SW 1271 (cell line): ENCODE measurements around the gene MTHFD2L.
A peak's percentile ranks its signal among the peaks of the same experiment; 100 is the strongest.

Source experiments
- DNase-seq, 2 experiments: peaks; one replicate each; lab custom pipeline; 2025; lab: John Stamatoyannopoulos, UW

MTHFD2L gene

DNA sequence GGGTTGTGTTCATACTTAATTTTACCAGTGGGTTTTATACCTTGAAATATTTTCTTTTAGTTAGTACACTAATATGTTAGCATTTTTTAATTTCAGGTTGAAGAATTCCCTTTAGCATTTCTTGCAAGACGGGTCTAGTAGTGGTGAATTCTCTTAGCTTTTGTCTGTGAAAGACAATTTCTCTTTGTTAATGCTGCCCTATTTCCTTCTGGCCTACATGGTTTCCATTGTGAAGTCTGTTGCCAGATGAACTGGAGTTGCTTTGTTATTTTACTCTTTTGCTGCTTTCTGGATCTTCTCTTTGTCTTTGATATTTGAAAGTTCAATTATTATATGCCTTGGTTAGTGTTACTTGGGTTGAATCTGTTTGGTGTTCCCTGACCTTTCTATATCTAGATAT lies 25.0 kb upstream of the MTHFD2L start:
- DNase-seq = no peak

DNA sequence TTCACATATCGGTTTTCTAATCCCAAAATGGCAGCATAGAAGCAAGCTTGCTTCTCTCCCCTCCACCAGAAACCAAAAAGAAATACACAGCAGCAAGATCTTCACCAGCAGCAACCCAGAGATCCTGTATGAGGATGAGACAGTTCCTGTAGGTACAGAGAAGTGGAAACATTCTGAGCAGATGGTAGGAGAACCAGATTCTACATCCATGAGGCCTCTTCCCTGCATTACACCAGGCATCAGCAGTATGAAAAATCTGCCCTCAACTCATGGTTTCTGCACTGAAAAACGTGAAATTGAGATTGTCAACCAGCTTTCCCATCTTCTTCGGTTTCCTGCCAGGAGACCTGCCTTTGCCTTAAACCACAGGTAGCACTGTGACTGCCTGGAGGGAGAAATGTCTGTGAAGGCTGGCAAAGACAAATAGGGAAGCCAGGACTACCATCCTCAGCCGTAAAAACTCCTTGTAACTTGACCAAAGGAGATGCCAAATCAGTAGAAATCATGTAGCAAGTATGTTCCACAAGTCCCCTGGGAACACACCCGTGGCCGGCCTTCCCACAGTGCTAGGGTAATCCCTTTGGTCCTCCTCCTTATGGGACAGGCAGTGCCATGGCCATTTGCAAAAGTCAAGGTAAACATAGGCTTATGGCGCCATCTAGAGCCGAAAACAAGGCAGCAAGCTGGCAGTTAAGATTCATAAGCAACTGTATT lies 24.0 kb upstream of the MTHFD2L start:
- DNase-seq = peak; percentile 2 to 57

DNA sequence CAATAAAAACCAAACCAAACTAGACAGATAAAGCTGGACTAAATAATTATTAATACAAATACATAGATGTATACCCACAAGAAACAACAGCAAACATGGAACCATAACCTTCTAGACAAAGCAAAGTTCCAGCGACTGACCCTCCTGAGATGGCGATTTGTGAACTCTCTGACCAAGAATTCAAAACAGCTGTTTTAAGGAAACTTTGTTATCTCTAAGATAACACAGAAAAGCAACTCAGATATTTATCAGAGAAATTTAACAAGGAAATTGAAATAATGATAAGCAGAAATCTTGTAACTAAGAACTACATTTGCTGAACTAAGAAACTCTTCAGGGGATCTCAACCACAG lies 23.4 kb upstream of the MTHFD2L start:
- no peak for DNase-seq

DNA sequence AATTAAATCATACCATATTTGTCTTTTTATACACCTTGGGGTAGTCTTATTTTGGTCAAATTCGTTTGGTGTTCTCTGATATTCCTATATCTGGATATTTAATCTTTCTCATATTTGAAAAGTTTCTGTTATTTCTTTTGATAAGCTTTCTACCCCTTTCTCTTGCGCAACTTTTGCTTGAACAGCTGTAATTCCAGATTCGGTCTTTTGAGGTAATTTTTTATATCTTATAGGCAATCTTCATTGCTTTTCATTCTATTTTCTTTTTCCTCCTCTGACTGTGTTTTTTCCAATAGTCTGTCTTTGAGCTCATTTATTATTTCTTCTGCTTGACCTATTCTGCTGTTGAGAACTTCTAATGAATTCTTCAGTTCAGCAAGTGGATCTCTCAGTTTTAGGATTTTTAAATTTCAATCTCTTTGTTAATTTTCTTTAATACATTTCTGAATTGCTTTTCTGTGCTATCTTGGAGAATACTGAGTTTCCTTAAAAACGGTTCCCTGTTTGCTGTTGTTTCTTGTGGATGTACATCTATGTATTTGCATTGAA lies 11.3 kb upstream of the MTHFD2L start:
- DNase-seq = no peak

DNA sequence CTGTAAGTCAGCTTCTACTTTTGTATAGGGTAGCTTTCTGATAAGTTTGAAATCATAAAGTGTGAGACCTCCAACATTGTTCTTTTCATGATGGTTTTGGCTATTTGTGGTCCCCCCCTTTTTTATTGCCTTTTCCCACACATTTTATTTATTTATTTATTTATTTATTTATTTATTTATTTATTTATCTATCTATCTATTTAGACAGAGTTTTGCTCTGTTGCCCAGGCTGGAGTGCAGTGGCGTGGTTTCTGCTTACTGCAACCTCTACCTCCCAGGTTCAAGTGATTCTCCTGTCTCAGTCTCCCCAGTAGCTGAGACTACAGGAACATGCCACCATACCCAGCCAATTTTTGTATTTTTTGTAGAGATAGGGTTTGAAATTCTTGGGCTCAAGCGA lies 9.7 kb upstream of the MTHFD2L start:
- DNase-seq = no peak

DNA sequence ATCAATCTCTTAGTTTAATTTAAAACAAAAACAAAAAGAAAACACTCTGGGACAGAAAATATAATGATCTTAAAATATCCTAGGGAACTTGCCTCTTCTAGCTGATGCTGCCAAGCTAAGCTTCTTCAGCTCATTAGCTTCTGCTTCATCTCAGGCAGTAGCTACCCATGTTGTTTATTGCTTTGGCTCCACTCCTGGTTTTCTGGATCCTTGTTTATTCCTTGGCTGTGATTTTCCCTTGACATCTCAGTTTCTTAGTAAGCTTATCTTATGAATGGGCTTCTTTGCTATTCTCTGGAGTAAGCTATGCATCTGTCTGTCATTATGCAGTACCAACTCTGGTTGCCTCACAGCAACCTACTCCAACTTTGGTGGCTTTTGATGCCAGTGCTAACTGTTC lies 5.1 kb upstream of the MTHFD2L start:
- no peak for DNase-seq

DNA sequence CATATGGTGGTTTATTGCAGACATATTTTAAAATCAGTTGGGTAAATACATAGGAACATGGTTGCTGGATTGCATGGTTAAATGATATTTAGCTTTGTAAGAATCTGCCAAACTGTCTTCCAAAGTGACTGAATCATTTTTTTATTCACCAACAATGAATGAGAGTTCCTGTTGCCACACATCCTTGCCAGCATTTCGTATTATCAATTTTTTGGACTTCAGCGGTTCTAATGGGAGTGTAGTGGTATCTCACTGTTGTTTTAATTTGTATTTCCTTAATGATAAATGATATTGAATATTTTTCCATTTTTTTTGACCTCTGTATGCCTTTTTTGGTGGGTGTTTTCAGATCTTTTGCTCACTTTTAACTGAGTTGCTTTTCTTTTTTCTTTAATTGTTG lies 1.4 kb upstream of the MTHFD2L start:
- no peak for DNase-seq

DNA sequence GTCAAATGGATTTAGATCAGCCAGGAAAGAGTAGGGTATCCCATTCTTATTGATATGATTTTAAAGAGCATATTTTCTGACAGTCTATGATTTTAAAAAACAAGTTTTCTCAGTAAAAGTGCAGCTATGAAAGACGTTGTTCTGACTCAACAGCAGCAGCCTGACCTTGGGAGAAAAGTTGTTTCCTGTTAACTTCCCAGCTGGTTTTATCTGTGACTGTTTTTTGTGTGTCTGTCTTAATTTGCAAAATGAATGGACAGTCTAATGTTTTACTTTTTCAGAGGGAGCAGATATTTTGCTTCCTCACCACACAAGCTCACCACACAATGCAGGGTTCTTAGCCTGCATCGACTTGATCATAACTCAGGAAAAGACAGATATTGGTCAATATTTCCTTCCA lies 764 bp upstream of the MTHFD2L start:
- DNase-seq = peak in 1 of 2 experiments; percentile 14

DNA sequence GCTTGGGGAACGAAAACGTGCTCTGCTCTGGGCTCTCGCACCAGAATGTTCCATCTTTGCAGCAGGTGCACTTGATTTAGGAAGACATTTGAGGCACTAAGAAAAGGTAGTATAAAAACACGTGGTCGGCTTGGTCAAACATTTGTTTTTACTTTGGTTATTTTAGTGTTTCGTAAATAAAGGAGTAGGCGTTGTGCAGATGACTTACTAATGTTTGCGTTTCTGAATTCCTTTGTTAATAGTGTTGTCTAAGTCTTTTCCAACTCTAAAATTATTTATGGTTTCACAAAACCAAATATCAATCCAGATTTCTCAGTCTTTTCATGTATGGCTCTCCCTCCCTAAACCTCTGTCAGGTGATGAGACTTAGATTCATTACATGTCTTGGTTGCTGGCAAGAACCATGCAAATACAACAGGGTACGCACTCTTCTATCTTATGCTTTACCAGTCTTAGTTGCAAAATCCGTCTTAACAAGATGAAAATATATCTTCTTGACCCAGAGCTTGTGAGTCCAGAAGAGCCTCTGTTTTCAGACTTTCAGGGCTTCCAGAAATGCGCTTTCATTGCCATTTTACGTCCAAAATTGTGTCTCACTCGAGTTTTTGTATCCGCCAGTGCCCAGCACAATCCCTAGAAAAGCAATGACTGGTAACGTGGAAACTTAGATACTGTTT lies 686 bp downstream of the MTHFD2L start:
- DNase-seq = no peak

DNA sequence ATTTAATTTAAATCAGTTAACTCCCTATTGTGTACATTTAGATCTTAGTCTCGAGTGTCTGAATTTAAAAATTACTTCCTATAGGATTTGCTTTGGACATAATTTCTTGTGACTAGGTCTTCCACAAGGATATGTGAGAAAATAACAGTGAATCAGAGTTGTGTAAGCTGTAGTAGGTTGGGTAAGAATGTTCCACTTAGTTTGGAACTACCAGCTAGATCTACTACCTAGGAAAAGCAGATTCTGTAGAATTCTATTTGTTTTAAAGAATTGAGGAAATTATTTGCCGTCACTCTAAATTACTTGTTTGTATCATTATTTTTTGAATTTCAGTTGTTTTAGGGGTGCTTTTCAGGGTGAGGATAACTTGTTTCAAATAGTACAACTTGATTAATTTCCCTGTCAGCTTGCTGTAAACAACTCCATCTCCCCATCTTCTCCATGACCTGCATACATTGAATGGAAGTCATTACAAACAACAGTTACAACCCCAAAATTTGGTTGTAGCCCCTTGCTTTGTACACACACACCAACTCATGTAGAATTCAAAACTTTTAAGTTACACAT lies 1.3 kb downstream of the MTHFD2L start:
- no peak for DNase-seq

DNA sequence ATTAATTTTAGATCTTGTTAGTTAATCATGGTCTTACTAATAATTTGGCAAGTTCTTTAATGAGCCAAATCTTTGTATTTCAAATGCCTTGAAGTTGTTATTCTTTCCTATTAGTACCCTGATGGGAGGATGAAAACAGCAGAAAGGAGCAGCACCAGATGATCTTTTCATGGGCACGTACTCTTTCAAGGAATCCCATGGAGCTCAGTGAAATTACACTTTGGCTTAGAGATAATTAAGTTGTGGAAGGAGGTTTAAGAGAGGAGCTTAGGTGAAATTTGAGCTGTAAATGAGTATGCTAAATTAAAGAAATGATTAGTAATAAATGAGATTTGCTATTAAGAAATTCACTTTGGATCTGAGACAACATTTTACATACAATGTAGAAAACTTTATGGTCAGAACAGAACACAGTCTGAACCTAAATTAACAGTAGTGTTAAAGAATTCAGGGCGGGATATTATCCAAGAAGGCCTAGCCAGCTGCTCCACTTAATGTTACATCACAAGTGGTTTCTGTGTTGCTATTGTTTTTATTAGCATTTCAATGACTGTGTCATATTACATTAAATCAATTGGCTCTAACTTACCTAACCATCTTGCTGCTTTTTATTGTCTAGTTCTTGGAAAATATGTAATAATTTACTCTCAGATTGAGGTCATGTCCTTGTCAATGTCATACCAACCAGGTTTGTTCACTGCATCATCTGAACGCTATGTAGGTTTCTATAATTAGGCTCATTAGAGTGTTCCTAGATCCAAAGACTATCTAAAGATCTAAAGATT lies 3.9 kb downstream of the MTHFD2L start:
- no peak for DNase-seq

DNA sequence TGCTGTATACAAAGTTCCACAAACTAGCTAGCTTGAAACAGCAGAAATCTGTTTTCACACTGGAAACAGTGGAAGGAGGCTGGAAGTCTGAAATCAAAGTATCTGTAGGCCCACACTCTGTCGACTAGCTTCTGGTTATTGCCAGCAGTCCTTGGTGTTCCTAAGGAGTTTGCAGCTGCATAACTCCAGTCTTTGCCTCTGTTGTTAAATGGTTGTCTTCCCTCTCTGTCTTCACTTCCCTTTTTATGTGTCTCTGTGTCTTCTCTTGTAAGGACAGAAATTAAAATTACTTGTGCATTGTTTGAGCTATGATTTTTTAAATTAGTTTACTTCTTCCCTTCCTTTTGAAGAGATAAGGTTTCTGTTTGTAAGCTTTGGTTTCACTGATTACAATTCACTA lies 8.2 kb downstream of the MTHFD2L start:
- no peak for DNase-seq

DNA sequence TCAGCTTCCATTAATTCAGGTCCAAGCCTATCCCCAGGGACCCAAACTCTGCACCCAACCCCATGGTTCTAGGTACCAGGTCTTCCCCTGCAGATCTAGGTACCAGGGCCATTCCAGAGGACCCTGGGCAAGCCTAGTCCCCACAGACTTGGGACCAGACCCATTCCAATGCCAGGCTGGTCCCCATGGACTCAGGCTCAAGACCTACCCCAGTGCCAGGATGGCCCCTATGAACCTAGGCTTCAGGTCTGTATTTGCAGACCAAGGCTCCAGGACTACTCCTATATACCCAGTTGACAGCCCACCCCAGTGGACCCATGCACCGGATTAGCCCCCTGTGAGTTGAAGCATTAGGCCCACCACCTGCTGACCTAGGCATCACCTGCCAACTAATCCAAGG lies 8.9 kb downstream of the MTHFD2L start:
- DNase-seq = no peak

DNA sequence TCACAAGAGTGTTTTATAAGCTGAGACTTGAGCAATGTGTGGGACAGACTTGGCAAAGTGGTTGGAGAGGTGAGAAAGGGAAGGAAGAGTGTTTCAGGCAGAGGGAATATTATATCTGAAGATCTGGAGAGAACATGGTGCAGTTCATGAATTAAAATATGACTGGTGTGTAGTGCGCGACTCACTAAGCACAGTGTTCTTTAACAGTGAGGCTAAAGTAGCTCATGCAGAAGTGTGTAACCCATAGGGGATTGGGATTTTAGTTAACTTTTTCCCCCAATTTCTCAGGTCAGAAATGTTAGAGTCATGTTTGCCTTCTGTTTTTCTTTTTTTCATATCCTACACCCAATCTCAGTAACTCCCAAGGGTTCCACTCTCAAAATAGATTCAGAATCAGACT lies 9.7 kb downstream of the MTHFD2L start:
- DNase-seq = no peak

DNA sequence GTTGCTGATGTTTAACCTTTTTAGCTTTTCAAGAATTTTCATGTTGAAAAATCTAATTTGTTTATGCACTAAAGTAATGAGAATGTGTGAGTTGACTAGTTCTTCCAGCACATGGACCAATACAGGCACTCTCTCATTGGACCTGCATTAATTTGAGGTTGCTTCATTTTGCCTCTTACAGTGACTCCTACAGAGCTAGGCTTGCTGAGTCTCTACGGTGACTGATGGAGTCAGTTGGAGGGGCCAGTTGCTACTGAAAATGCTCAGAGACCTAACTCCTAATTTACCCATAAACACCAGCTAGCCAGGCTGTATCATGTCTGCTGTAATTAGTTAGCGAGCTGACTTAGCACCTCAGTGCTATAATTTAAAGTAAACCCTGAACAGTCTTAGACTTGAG lies 10.9 kb downstream of the MTHFD2L start:
- no peak for DNase-seq

DNA sequence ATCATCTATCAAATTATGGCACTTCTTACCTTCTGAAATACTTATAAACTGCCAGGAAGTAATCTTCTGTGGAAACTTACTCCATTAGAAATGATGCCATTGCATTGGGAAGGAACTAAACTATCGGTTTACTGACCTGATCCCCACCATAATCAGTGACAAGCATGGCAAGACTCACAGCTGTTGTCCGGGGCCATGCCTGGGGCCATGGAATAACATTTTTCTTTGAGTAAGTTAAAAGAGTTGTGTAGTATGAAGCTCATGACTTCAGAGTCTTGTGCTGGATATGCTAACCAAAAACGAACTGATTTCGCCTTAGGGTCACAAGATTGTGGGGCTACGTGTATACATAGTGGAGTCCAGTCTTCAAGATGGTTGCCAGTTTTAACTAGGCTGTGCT lies 15.4 kb downstream of the MTHFD2L start:
- no peak for DNase-seq

DNA sequence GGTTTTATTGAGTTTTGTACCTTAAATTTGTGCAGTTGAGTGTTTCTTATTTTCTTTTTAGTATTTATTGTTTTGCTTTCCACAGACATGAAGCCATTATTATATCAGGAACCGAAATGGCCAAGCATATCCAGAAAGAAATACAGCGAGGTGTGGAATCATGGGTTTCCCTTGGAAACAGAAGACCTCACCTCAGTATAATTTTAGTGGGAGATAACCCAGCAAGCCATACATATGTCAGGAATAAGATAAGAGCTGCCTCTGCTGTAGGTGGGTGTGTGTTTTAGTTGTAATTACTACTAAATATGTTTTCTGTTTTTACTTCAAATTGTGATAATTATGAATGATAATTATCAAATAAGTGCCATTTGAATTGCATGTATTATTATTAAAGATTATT lies 16.5 kb downstream of the MTHFD2L start:
- DNase-seq = no peak

DNA sequence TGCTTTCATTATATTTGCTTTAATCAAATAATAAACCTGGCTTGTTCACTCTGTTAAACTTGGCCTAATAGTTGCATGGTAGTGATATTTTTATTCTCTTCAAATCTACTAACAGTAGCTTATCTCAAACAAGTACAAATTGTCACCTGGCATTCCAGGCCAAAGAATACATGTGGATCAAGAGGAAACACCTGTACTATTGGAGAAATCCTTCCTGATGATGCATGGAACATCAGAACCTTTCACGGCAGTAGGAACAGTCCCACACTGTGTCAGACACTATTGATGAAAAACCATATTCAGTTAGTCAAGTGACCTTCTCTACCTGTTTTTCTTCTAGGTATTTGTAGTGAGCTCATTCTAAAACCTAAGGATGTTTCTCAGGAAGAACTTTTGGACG lies 17.0 kb downstream of the MTHFD2L start:
- no peak for DNase-seq

DNA sequence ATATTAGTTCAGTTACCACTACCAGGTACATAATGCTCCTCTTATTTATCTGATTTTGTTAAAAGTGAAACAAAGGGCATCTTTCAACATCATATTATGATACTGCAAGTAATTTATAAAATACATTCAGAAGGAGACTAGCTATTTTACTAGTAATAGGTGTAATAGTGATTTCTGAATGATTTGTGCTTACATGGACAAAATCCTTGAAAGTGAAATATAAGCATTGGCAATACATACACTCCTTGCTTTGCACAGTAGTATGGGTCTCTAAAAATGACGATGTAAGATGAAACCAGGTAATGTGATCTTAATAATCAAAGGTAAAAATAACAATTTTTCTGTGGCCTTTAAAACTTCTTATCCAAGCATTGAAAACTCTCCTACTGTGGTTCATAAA lies 17.5 kb downstream of the MTHFD2L start:
- no peak for DNase-seq

DNA sequence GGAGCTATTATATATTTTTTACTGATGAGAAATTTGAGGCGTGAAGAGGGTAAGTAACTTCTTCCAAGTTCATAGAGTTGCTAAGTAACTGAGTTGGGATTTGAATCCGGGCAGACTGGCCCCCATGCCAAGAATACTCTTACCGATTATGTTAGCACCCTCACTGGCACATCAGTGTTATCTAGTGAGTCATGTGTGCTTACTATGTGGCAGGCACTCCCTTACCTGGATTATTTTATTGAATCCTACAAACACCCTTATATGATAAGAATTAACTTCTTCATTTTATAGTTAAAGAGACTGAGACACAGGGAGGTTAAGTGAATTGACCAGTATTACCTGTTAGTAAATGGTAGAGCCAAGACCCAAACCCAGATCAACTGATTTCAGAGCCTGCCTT lies 20.9 kb downstream of the MTHFD2L start:
- no peak for DNase-seq

DNA sequence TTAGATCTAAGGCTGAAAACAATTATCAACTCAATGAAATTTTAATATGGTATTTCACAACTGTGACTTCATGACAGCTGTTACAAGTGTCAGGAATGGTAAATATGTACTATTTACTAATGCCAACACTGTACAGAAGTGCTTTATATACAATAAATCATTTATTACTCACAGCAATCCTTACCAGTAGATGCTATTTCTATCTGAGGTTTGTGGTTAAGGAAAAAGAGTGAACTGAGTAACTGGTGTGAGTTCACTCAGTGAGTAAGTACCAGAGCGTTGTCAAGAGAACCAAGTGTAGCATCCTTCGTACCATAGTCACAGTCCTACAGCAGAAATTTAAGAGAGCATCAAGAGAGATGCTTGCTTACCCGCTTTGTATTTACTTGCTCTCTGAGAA lies 23.3 kb downstream of the MTHFD2L start:
- DNase-seq = no peak

DNA sequence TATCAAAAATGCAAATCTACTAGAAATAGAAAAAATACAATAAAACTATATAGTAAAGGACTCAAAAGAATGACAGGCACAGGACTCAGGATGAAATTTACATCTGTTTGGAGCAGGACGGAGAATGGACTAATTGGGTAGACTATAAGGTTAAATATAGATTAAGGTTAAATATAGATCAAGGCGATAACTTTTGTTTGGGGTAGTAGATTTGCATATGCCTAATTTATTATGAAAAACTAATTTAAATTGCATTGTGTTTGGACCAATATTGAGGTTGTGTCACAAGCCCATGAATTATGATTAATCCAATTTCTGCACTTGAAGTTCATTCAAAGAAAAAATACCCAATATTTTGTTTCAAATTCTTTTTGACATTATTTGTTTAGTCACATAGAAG lies 31.0 kb downstream of the MTHFD2L start:
- no peak for DNase-seq
